Bronchial epithelial cell (primary cell): ENCODE data around the gene CALML3. TPM values are rescaled to one million over a fixed set of nuclear protein-coding genes. Genes with fewer than 3 reads are reported as not detected.

ENCODE experiments used
- DNase-seq: peaks from one replicate; pipeline ENCODE4 v3.0.0-alpha.2; 2010; ENCODE audit warnings: low read depth
- FAIRE-seq: peaks from 2 replicates; lab custom pipeline; 2011; peaks lifted over from hg19 to GRCh38; lab: Jason Lieb, UNC
- H3K27me3 ChIP-seq: 2 replicates; pipeline ENCODE4 v1.5.1; 2011; ENCODE audit warnings: low read length; ENCODE audit not compliant: control insufficient read depth, insufficient read depth
- H3K36me3 ChIP-seq: 2 replicates; pipeline ENCODE4 v1.5.1; 2011; ENCODE audit warnings: low read length; ENCODE audit not compliant: control insufficient read depth, insufficient read depth
- H3K4me3 ChIP-seq: 2 replicates; pipeline ENCODE4 v1.5.1; 2011; ENCODE audit warnings: mild to moderate bottlenecking, low read depth, low read length, control low read depth
- total RNA-seq: library from RNA; depleted of rRNA; stranded (reverse); fragments of >200 nt; gene quantifications from 2 replicates; pipeline ENCODE4 v1.2.1, GENCODE V29; 2014
- TF ChIP-seq, protein P1 (sequence below): IDR thresholded peaks from 2 replicates; pipeline ENCODE4 v1.5.1; 2011; ENCODE audit warnings: mild to moderate bottlenecking, moderate library complexity, low read length, control low read depth, inconsistent platforms; ENCODE audit not compliant: insufficient read depth, severe bottlenecking

CALML3 gene
- total RNA-seq, 1 donor from 2014 or later, result 0.53 TPM

GRCh38 chr10:5523796-5524574 lies 776 bp upstream of the CALML3 start:
- no peak overlapping the region for H3K4me3 ChIP-seq
- FAIRE-seq, result peak; percentile 86
- H3K27me3 ChIP-seq, result no peaks in the 10 kb centered on the region
- TF ChIP-seq, protein P1, sequence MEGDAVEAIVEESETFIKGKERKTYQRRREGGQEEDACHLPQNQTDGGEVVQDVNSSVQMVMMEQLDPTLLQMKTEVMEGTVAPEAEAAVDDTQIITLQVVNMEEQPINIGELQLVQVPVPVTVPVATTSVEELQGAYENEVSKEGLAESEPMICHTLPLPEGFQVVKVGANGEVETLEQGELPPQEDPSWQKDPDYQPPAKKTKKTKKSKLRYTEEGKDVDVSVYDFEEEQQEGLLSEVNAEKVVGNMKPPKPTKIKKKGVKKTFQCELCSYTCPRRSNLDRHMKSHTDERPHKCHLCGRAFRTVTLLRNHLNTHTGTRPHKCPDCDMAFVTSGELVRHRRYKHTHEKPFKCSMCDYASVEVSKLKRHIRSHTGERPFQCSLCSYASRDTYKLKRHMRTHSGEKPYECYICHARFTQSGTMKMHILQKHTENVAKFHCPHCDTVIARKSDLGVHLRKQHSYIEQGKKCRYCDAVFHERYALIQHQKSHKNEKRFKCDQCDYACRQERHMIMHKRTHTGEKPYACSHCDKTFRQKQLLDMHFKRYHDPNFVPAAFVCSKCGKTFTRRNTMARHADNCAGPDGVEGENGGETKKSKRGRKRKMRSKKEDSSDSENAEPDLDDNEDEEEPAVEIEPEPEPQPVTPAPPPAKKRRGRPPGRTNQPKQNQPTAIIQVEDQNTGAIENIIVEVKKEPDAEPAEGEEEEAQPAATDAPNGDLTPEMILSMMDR, result no peak
- H3K36me3 ChIP-seq, result no peaks in the 10 kb centered on the region
- DNase-seq, result no peak

DNA sequence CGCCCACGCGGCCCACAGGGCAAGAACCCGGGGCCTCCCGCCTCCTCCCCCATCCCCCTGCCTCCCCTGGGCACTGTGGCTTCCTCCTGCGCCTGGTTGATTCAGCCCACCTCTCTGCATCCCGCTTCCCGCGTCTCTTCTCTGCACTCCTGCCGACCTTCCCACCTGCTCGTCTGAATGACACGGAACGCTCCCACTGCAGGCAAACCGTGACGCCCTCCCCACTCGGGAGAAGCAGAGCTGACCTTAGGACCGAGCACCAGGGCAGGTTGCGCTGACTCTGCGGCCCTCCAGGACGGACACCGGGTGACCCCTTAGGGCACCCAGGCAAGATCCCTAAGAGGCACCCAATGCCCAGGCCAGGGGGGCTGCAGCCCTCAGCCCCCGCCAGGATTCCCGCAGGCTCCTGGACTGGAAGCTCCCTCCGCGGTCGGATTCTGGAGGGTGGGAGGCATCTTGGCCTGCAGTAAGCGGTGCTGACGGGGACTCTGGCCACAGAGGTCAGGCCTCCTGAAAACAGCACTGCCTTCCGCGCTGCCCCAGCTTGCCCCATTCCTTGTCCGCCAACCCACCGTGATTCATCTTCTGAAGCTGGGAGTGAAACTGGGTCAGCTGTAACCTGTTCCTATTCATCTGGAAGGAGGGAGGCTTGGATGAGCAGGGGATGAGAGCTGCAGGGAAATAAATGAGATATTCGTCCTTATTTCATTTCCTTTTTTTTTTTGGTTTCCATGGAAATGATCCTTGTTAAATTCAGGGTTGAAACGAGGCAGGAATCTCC lies 990 bp downstream of the CALML3 start:
- FAIRE-seq (peak; percentile 76), DNase-seq (peak; percentile 73)
- Histone ChIP-seq H3K36me3 (no peaks in the 10 kb centered on the region), H3K27me3 (no peaks in the 10 kb centered on the region), H3K4me3 (no peak overlapping the region)
- TF ChIP-seq, protein P1, result no peak

GRCh38 chr10:5526691-5527331 lies 2.0 kb downstream of the CALML3 start:
- Histone ChIP-seq H3K4me3 (no peak overlapping the region), H3K36me3 (no peaks in the 10 kb centered on the region), H3K27me3 (no peaks in the 10 kb centered on the region)
- FAIRE-seq, result no peak
- DNase-seq, result no peak
- TF ChIP-seq, protein P1, result no peak

GRCh38 chr10:5527332-5528200 lies 2.8 kb downstream of the CALML3 start:
- DNase-seq (no peak), FAIRE-seq (no peak)
- H3K27me3 ChIP-seq, result no peaks in the 10 kb centered on the region
- no peaks in the 10 kb centered on the region for H3K36me3 ChIP-seq
- TF ChIP-seq, protein P1, result no peak
- H3K4me3 ChIP-seq, result no peak overlapping the region

DNA sequence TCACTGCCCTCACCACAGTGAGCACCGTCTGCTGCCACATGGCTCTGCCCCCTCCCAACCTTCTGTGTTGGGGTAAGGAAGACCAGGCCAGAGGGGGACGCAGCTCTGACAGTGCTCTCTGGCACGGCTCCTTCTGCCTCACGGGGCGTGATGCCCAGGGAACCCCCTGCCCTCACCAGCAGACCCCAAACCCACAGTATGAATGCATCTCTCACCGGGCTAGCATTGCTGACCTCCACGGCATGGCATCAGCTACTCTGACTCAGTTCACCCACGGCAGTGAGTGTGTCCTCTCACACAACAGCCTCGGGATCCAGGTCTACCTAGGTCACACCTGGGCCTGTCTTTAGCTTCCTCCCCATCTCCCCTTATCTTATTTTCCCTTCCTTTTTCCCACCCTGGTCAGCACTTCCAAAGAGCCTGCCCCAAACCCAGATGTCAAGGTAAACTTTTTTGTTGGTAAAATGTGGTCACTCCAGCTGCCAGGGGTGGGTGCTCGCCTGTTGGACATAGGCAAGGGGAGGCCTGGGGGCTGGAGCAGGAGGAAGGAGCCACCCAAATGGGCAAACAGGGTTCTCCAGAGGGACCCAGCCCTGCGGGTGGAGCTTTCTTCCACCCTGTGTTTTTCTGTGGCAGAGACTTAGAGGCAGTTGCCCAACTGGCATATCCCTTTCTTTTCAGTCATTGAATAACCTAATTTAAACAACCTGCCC lies 4.4 kb downstream of the CALML3 start:
- TF ChIP-seq, protein P1, result no peak
- FAIRE-seq (no peak), DNase-seq (no peak)
- Histone ChIP-seq H3K4me3 (no peak overlapping the region), H3K27me3 (no peaks in the 10 kb centered on the region), H3K36me3 (no peaks in the 10 kb centered on the region)
